Ishikawa (cell line): Measurements from ENCODE around the gene ADAM15.

ENCODE experiments used
- CEBPB ChIP-seq: IDR thresholded peaks from 2 replicates; pipeline ENCODE4 v1.6.1; 2012
- TCF12 ChIP-seq: IDR thresholded peaks from 2 replicates; pipeline ENCODE4 v1.6.1; 2012; ENCODE audit warnings: low read depth
- TEAD4 ChIP-seq: IDR thresholded peaks from 2 replicates; pipeline ENCODE4 v1.6.1; 2012
- YY1 ChIP-seq: IDR thresholded peaks from 2 replicates; pipeline ENCODE4 v1.6.1; 2012; ENCODE audit warnings: low read depth
- TF ChIP-seq, protein P1 (sequence below): IDR thresholded peaks from 2 replicates; pipeline ENCODE4 v1.6.1; 2012
- TF ChIP-seq, protein P2 (sequence below): IDR thresholded peaks from 2 replicates; pipeline ENCODE4 v1.6.1; 2012; ENCODE audit warnings: low read depth, mild to moderate bottlenecking

DNA sequence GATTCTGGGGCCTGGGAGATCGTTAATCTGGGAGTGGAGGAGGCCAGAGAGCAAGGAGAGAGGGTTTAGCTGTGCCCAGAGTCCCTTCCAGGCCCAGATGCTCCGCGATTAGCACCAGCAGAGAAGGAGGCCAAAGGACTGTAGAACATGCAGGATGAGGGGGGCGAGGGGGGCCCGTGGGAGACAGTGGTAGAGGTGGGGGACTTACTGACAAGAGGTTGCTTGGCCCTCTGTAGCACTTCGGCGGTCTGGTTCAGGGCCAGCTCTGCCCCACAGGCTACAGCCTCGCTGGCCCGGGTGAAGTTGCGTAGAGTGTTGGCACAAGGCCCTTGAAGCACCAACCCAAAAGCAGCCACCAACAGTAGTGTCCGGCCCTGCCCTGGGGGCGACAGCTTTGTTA lies 18.2 kb upstream of the ADAM15 start:
- no peak for TF ChIP-seq YY1
- TF ChIP-seq, protein P1, sequence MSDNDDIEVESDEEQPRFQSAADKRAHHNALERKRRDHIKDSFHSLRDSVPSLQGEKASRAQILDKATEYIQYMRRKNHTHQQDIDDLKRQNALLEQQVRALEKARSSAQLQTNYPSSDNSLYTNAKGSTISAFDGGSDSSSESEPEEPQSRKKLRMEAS: no peak
- TF ChIP-seq TCF12: no peak
- TF ChIP-seq TEAD4: no peak
- TF ChIP-seq, protein P2, sequence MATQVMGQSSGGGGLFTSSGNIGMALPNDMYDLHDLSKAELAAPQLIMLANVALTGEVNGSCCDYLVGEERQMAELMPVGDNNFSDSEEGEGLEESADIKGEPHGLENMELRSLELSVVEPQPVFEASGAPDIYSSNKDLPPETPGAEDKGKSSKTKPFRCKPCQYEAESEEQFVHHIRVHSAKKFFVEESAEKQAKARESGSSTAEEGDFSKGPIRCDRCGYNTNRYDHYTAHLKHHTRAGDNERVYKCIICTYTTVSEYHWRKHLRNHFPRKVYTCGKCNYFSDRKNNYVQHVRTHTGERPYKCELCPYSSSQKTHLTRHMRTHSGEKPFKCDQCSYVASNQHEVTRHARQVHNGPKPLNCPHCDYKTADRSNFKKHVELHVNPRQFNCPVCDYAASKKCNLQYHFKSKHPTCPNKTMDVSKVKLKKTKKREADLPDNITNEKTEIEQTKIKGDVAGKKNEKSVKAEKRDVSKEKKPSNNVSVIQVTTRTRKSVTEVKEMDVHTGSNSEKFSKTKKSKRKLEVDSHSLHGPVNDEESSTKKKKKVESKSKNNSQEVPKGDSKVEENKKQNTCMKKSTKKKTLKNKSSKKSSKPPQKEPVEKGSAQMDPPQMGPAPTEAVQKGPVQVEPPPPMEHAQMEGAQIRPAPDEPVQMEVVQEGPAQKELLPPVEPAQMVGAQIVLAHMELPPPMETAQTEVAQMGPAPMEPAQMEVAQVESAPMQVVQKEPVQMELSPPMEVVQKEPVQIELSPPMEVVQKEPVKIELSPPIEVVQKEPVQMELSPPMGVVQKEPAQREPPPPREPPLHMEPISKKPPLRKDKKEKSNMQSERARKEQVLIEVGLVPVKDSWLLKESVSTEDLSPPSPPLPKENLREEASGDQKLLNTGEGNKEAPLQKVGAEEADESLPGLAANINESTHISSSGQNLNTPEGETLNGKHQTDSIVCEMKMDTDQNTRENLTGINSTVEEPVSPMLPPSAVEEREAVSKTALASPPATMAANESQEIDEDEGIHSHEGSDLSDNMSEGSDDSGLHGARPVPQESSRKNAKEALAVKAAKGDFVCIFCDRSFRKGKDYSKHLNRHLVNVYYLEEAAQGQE: no peak
- no peak for TF ChIP-seq CEBPB
